Measurements from ENCODE around the gene SUGCT.

The SUGCT gene

GRCh38 chr7:40324914-40325313 lies 190.1 kb downstream of the SUGCT start:
- CTCF ChIA-PET, result interaction anchor here (0.6 to 0.9 kb wide), 2 partner anchors 92 to 1341 kb away, joined by 3 to 4 read pairs; no protein-coding TSS in a partner anchor
- Histone ChIP-seq H3K4me1 (ENCODE audit: control insufficient read depth, insufficient read depth, low read length) (no peaks in the 10 kb centered on the region), H3K36me3 (ENCODE audit: control insufficient read depth in 2 of 2, insufficient read depth in 1 of 2, low read length in 2 of 2) (no peaks in the 10 kb centered on the region), H3K4me3 (ENCODE audit: low read depth, low read length) (no peak overlapping the region), H3K9me3 (ENCODE audit: control insufficient read depth, insufficient read depth, low read depth, low read length) (no peaks in the 10 kb centered on the region), H3K27ac (ENCODE audit: extremely low read depth, low read depth, low read length) (no peak overlapping the region)
- TF ChIP-seq ZNF596 (tag by site-specific recombination; IDR thresholded peaks at IDR 0.05), result no peak
- TF ChIP-seq ZNF211 (tag by site-specific recombination; IDR thresholded peaks at IDR 0.05; ENCODE audit: low read depth), result no peak
- no peak for TF ChIP-seq ZNF19 (tag by site-specific recombination; IDR thresholded peaks at IDR 0.05; ENCODE audit: low read depth)
- TF ChIP-seq ZNF2 (tag by site-specific recombination; IDR thresholded peaks at IDR 0.05), result no peak
- TF ChIP-seq ZNF311 (tag by site-specific recombination; IDR thresholded peaks at IDR 0.05; ENCODE audit: borderline replicate concordance), result no peak
- TF ChIP-seq ZNF785 (tag by site-specific recombination; IDR thresholded peaks at IDR 0.05), result no peak
- TF ChIP-seq KLF16 (tag by site-specific recombination; IDR thresholded peaks at IDR 0.05), result no peak
- POLR2A ChIA-PET, result no interaction called here

- Histone ChIP-seq H3K36me3 (ENCODE audit: control insufficient read depth in 2 of 2, insufficient read depth in 1 of 2, low read length in 2 of 2) (no peaks in the 10 kb centered on the region), H3K4me1 (ENCODE audit: control insufficient read depth, insufficient read depth, low read length) (no peaks in the 10 kb centered on the region), H3K27ac (ENCODE audit: extremely low read depth, low read depth, low read length) (no peak overlapping the region), H3K4me3 (ENCODE audit: low read depth, low read length) (no peak overlapping the region), H3K9me3 (ENCODE audit: control insufficient read depth, insufficient read depth, low read depth, low read length) (no peaks in the 10 kb centered on the region)
- no peak for TF ChIP-seq GLI2 (tag by site-specific recombination; IDR thresholded peaks at IDR 0.05; ENCODE audit: borderline replicate concordance, low read depth)
- TF ChIP-seq ZNF138 (tag by site-specific recombination; IDR thresholded peaks at IDR 0.05; ENCODE audit: borderline replicate concordance), result no peak
- TF ChIP-seq ZSCAN5A (tag by site-specific recombination; IDR thresholded peaks at IDR 0.05), result no peak
- TF ChIP-seq ZBTB49 (tag by site-specific recombination; IDR thresholded peaks at IDR 0.05; ENCODE audit: low read depth), result no peak
- no peak for TF ChIP-seq ZNF48 (tag by site-specific recombination; IDR thresholded peaks at IDR 0.05)
- no peak for TF ChIP-seq ZBTB21 (tag by site-specific recombination; IDR thresholded peaks at IDR 0.05)
- TF ChIP-seq ZNF292 (tag by site-specific recombination; IDR thresholded peaks at IDR 0.05; ENCODE audit: borderline replicate concordance, low read depth), result no peak
- no peak for TF ChIP-seq MZF1 (tag by site-specific recombination; IDR thresholded peaks at IDR 0.05; ENCODE audit: borderline replicate concordance)
- TF ChIP-seq ZNF23 (tag by site-specific recombination; IDR thresholded peaks at IDR 0.05; ENCODE audit: borderline replicate concordance), result no peak
- no peak for TF ChIP-seq GFI1B (tag by site-specific recombination; IDR thresholded peaks at IDR 0.05)
- no peak for TF ChIP-seq ZBTB7A (tag by site-specific recombination; IDR thresholded peaks at IDR 0.05; ENCODE audit: low read depth)
- CTCF ChIA-PET, result interaction anchor here (1.4 kb wide), 2 partner anchors 95 to 1369 kb away, joined by 3 read pairs; no protein-coding TSS in a partner anchor
- POLR2A ChIA-PET, result no interaction called here
Observed at GRCh38 chr7:40327113-40327512, 192.3 kb downstream of the SUGCT start.

- Histone ChIP-seq H3K4me3 (ENCODE audit: low read depth, low read length) (no peak overlapping the region), H3K9me3 (ENCODE audit: control insufficient read depth, insufficient read depth, low read depth, low read length) (no peaks in the 10 kb centered on the region), H3K4me1 (ENCODE audit: control insufficient read depth, insufficient read depth, low read length) (no peaks in the 10 kb centered on the region), H3K27ac (ENCODE audit: extremely low read depth, low read depth, low read length) (no peak overlapping the region), H3K36me3 (ENCODE audit: control insufficient read depth in 2 of 2, insufficient read depth in 1 of 2, low read length in 2 of 2) (no peaks in the 10 kb centered on the region)
- ChIA-PET CTCF (interaction anchor here (0.5 to 1.5 kb wide), 5 partner anchors 95 to 1396 kb away, joined by 3 to 4 read pairs (median 3); no protein-coding TSS in a partner anchor), POLR2A (no interaction called here)
- TF ChIP-seq ZNF26 (tag by site-specific recombination; IDR thresholded peaks at IDR 0.05), result no peak
- no peak for TF ChIP-seq SALL2 (tag by site-specific recombination; IDR thresholded peaks at IDR 0.05; ENCODE audit: borderline replicate concordance)
- no peak for TF ChIP-seq OSR2 (tag by site-specific recombination; IDR thresholded peaks at IDR 0.05)
- TF ChIP-seq IKZF3 (tag by site-specific recombination; IDR thresholded peaks at IDR 0.05), result no peak
- no peak for TF ChIP-seq ZNF664 (tag by site-specific recombination; IDR thresholded peaks at IDR 0.05)
- TF ChIP-seq ZNF112 (tag by site-specific recombination; IDR thresholded peaks at IDR 0.05), result no peak
- TF ChIP-seq HOXD13 (CRISPR knock-in tag; IDR thresholded peaks at IDR 0.05; ENCODE audit: borderline replicate concordance), result no peak
- TF ChIP-seq CTCF (tag by site-specific recombination; IDR thresholded peaks at IDR 0.05), result no peak
- TF ChIP-seq ZNF610 (tag by site-specific recombination; IDR thresholded peaks at IDR 0.05; ENCODE audit: borderline replicate concordance), result no peak
Observed at GRCh38 chr7:40327873-40328272, 193.1 kb downstream of the SUGCT start.

All from HEK293 (cell line).